NCI-H2196 (cell line): ENCODE data around the gene ANO3.

ENCODE experiments used
- DNase-seq: peaks from one replicate; lab custom pipeline; 2025; ENCODE audit not compliant: unreplicated experiment; lab: John Stamatoyannopoulos, UW

ANO3 gene

GRCh38 chr11:26353010-26353409, 21.1 kb downstream of the ANO3 start:
- no peak for DNase-seq

GRCh38 chr11:26359055-26359454, 27.1 kb downstream of the ANO3 start:
- no peak for DNase-seq

GRCh38 chr11:26365284-26365683, 33.4 kb downstream of the ANO3 start:
- DNase-seq, result no peak

- no peak for DNase-seq
Observed at GRCh38 chr11:26377619-26378018, 45.7 kb downstream of the ANO3 start.

GRCh38 chr11:26399336-26399735, 67.4 kb downstream of the ANO3 start:
- DNase-seq, result no peak

GRCh38 chr11:26410706-26411366, 78.9 kb downstream of the ANO3 start:
- DNase-seq, result no peak

GRCh38 chr11:26412955-26413354, 81.0 kb downstream of the ANO3 start:
- DNase-seq, result no peak

GRCh38 chr11:26418386-26418912, 86.5 kb downstream of the ANO3 start:
- DNase-seq, result no peak

- DNase-seq, result no peak
Observed at GRCh38 chr11:26420331-26420730, 88.4 kb downstream of the ANO3 start.

GRCh38 chr11:26424255-26424654, 92.3 kb downstream of the ANO3 start:
- DNase-seq, result no peak

- no peak for DNase-seq
Observed at GRCh38 chr11:26439854-26440253, 107.9 kb downstream of the ANO3 start.

GRCh38 chr11:26442131-26442530, 110.2 kb downstream of the ANO3 start:
- DNase-seq, result no peak

GRCh38 chr11:26443617-26444016, 111.7 kb downstream of the ANO3 start:
- no peak for DNase-seq

- DNase-seq, result no peak
Observed at GRCh38 chr11:26457636-26458035, 125.7 kb downstream of the ANO3 start.

- no peak for DNase-seq
Observed at GRCh38 chr11:26465274-26465673, 133.3 kb downstream of the ANO3 start.

- no peak for DNase-seq
Observed at GRCh38 chr11:26467506-26467905, 135.6 kb downstream of the ANO3 start.

GRCh38 chr11:26470992-26471391, 139.1 kb downstream of the ANO3 start:
- no peak for DNase-seq

- no peak for DNase-seq
Observed at GRCh38 chr11:26473216-26474194, 141.6 kb downstream of the ANO3 start.

- no peak for DNase-seq
Observed at GRCh38 chr11:26474401-26474800, 142.5 kb downstream of the ANO3 start.

GRCh38 chr11:26477396-26477795, 145.5 kb downstream of the ANO3 start:
- DNase-seq, result no peak

GRCh38 chr11:26478710-26479109, 146.8 kb downstream of the ANO3 start:
- no peak for DNase-seq

- no peak for DNase-seq
Observed at GRCh38 chr11:26480041-26480440, 148.1 kb downstream of the ANO3 start.
